G401 (cell line): ENCODE data around the gene TANK. TPM values are rescaled to one million over a fixed set of nuclear protein-coding genes. Genes with fewer than 3 reads are reported as not detected.
A peak's percentile ranks its signal among the peaks of the same experiment; 100 is the strongest.

Source experiments
- DNase-seq: peaks from one replicate; pipeline ENCODE4 v3.0.0-alpha.2; 2015; ENCODE audit warnings: low spot score
- in situ Hi-C: cut with HindIII; loops from 2 replicates; pipeline ENCODE4 v1.10.0; 2016; ENCODE audit warnings: low sequenced_read_pairs, mixed read lengths
- total RNA-seq: library from RNA; depleted of rRNA; stranded (reverse); fragments of >200 nt; shearing (Covaris generic); gene quantifications from 2 replicates; pipeline ENCODE4 v1.2.3, GENCODE V29; 2014

Gene TANK
- total RNA-seq, 1 experiment from 2014 or later, result 41.4 TPM

DNA sequence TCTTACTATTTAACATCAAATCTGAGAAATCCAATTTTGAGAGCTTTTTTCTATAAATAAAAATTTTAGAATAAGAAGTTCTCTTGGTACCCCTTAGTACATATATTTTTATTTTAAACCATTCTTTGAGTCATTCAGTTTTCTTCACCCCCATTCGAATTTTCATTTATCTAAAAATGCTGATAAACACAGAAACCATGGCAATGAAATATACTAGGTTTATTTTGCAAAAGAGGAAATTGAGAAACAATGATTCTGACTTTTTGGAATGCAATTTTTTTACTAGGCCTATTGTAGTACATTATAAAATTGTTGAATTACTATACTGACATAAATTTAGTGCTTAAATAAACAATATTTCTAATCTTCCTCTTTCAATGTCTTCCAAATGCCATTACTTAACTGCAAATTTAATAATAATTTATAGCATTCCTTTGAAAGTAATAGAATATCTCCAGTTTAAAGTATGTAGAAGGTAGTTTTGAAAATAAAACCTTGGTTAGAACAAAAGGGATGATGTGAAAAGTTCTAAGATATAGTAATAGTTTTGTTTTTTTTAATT, 46.3 kb downstream of the TANK start:
- no peak for DNase-seq
- in situ Hi-C loops, result no loop called here

DNA sequence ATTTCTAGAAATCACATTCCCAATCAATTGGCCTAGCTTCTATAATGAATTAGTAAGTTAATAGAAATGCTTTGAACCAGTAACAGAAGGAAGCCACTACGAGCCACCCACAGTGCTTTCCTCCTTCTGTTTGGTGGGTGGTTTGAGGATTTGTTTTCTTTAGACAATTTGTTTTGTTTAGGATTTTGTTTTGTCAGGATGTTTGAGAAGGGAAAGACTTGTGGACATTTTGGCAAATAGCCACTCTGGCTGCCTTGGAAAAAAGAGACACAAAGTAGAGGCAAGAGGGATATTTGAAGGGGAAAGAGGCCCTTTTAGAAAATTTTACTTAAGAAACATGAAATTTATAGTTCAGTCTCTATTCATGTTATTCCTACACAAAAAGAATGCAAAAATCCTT, 47.7 kb downstream of the TANK start:
- in situ Hi-C loops, result no loop called here
- no peak for DNase-seq

DNA sequence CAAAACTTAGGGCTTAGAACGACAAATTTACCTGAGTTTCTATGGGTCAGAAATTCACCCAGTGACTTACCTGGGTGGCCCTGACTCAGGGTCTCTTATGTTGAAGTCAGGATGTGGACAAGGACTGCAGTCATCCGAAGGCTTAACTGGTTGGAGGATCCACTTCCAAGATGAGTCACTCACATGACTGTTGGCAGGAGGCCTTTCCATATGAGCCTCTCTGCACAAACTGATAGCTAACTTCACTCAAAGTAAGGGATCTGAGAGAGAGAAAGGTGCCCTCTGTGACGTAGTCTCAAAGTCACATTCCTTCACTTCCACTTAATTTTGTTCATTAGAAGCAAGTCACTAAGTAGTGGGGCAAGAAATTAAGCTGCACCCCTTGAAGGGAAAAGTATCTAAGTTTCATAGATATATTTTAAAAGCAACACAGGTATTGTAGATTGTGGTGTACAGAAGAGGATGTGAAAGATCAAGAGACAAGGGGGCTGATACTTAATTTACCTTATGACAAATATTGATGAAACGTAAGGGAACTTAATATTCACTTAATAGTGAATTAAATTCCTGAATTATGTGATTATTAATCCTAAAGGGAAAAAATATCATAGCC, 48.4 kb downstream of the TANK start:
- no peak for DNase-seq
- in situ Hi-C loops, result no loop called here

GRCh38 chr2:161209902-161210301, 49.7 kb downstream of the TANK start:
- no peak for DNase-seq
- in situ Hi-C loops, result no loop called here

DNA sequence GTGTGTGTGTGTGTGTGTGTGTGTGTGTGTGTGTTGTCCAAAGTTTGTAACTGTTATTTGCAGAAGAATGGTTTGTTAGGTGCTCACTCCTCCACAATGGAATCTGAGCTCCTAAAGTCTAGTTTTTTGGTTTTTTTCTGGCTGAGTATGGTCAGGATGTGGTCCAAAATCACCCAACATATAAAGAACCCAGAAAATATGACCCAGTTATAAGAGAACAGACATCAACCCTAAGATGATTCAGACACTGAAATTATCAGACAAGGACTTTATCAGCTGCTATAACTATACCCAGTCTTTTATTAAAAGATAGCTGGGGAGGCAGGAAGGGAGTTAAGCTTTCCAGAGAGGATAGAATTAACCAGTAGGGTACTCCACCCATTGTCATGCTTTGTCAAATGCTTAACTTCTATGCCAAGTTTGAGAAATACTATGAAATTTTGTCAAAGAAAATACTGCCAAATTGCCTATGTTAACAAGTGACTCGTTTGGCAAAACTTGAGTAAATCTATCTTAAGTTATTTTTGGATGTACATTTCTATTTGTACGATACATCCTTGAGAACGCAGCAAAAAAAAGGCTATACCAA, 57.5 kb downstream of the TANK start:
- no peak for DNase-seq
- in situ Hi-C loops, result no loop called here

DNA sequence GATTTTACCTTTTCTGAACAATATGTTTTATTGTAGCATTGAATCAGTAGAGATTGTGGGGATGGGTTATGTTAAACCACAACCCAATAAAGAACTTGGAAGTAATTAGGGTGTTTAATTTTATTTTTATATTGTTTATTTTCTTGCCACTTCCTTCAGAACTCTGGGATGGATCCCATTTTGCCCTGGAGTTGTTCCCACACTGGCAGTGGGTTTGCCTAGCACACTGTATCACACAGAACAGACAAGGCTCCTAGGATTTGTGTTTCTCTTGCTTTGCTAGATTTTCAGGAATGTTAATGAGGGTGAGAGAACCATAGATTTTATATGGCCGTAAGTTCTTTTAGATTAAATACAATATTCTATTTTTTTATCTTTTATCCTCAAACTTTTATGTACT, 59.0 kb downstream of the TANK start:
- in situ Hi-C loops, result no loop called here
- DNase-seq, result no peak

GRCh38 chr2:161223139-161223732, 63.0 kb downstream of the TANK start:
- in situ Hi-C loops, result no loop called here
- peak; percentile 63 for DNase-seq

GRCh38 chr2:161228511-161229240, 68.4 kb downstream of the TANK start:
- DNase-seq, result no peak
- in situ Hi-C loops, result no loop called here

GRCh38 chr2:161230959-161231358, 70.7 kb downstream of the TANK start:
- in situ Hi-C loops, result no loop called here
- no peak for DNase-seq

DNA sequence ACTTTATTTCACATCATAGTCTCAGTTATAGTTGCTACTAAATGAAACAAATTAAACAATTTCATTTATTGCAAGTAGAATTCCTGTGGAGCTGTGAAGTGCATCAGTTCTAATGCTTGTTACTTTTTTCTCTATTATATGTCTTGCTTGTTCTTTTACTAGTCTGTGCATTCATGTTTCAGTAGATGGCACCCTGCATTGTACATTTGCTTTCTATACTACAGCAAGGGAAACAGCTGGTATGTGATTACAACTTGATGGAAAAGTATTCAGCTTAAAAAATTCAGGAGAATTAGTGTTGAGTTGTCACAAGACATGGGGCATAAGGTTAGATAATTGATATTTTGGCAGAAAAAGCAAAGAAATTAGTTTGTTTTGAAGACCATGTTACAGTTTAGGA, 72.3 kb downstream of the TANK start:
- DNase-seq, result no peak
- in situ Hi-C loops, result no loop called here

DNA sequence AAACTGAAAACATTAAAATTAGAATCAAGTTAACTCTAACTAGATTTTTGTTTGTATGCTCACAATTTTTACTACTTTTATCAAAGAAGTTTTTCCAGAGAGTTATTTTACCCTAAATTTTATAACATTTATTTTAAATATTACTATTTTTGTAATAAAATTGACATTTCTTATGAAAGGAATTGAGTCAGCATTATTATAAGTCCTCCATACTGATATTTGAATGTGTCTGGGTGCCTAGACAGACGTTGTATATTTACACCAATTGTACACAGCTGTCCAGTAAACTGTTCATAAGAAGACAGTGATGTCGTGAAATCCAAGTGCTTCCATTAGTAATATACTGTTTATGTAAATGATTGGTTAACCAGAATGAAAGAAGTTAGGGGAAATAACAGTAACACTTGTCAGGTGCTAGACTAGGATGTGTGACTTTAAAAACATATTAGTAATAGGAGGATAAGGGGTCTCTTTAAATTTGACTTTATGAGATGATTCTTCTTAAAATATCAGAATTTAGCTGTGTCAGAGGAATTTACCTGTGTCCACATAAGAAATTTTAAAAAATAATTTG, 73.7 kb downstream of the TANK start:
- in situ Hi-C loops, result no loop called here
- DNase-seq, result no peak

- in situ Hi-C loops, result no loop called here
- DNase-seq, result no peak
Measured at GRCh38 chr2:161234627-161235026, 74.4 kb downstream of the TANK start.

DNA sequence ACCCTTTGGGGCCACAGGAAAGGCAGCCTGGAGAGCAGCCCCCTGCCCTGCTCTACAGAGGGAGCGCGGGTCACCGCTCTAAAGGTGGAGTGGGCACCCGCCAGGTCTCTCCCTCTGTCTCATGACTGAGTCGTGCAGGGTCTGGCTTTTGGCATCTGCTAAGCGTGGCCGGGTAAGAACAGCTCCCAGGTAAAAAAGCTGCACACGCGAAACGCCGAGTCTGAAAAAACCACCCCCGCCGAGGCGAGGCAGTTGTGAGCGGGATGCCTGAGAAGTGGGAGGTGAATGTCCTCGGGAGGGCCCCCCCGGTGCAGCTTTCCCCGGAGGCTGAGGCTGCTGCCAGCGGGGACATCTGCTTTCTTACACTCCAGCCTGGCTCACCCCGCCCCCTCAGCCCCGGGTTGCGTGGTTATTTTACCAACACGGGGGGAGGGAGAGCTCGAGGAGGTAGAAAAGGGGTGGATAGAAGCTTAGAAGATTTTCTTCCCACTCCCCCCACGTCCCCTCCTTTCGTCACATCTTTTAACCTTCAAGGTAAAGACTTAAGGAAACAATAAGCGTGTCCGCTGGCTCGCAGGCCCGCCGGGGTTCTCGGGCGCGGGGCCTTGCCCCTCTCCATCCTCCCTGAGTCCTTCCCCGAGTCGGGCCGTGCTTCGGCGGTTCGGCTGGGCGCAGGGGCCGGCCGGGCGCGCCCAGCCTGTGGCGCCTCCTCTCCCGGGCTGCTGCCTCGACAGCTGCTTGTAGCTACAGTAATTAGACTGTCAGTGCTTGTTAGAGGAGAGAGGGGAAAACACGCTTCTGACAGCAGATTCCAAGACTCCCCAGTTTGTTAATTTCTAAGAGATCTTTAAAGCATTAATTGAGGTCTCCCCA, 77.4 kb downstream of the TANK start:
- DNase-seq, result peak; percentile 67
- in situ Hi-C loops, result no loop called here

DNA sequence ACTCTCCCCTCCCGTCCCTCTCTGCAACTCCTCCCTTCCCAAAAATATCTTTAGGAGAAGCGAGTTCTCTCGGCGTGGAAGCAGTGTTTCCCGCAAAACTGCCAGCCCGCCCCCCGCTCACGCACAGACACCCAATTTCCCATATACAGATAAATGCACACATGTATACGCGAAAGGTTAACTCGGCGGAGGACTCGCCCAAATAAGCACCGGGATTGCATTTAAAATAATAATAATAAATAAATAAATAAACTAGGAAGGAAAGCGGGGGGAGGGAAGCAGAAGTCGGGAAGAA, 78.0 kb downstream of the TANK start:
- in situ Hi-C loops, result no loop called here
- DNase-seq, result no peak

DNA sequence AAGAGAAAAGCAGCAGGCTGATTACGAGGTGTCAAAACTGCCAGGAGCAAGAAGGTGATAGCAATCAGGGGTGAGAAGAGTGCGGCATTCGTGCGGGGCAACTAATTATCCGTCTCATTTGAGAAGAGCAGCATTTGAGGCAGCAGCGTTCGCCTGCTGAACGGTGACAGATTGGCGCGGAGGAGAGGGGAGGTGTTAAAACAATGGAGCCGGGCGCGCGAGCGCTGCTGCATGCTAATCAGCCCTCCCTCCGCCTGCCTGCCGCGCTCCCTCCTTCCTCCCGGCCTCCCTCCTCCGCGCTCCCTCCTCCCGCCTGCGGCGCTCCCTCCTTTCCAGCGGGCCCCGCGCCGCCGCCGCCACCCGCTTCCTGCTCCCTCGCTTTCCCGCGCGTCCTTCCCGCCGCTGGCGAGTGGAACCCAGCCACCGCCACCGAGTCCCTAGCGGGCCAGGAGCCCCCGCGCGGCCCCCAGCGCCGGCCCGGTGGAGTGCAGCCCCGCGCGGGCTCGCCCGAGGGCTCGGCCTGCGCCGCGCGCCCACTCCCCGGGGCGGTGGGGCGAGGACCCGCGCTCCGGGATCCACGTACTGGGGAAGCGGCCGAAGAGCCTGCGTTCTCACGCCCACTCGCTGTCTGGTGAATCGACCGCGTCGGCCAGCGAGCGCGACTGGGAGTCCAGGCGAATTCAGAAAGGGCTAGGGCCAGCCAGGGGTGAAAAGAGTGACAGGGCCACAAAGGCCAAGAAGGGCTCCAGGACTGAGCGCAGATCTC, 78.5 kb downstream of the TANK start:
- in situ Hi-C loops, result no loop called here
- DNase-seq, result peak; percentile 84

DNA sequence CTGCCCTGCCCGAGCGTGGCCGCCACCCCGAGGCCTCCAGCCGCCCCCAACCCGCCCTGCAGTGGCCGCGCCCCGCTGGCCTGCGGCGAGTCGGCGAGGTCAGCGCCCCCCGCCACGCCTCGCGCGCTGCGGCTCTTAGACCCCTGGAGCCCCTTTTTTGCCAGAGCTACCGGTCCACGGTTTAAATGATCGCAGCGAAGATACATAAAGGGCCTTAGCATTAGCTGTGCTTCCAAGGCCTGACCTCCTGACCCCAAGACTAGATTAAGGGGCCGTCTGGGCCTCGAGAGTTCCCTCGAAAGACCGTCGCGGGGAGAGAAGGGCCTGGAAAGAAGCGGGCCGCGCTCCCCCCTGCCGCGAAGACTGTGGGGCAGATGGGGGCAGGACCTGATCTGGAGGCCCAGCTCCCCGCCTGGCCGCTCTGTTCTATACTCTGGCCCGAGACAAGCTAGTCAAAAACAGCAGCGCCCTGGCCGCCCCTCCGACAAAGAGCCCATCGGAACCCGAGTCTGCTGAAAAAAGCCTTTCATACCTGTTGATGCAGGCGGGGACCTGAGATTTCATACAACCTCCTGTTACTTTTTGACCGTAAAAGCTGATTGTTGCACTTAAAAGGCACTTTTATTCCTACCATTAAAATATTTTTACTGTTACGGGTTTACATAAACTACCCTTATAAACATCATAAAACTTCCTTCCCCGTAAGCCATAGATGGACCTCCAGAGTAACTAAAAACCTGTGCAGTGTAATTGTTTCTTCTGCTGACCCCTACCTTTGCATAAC, 79.3 kb downstream of the TANK start:
- in situ Hi-C loops, result no loop called here
- no peak for DNase-seq

GRCh38 chr2:161241894-161242293, 81.7 kb downstream of the TANK start:
- in situ Hi-C loops, result no loop called here
- no peak for DNase-seq

DNA sequence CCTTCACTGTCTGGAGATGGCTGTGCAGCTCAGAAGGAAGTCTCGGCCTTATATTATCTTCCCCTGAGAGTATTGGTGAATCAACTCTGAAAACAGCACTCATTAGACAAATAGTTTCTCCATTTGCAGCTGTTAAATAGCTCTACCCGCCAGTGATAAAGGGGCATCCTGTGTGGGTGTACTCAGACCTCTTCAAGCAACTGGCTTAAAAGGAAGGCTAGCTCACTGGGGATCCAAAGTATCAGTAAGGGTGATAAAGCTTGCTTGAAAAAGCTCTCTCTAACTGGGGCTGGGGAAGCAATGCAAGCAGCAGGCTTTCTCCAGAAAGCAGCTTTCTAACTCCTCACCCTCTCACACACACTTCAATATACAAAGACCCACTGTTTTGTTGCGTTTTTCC, 83.1 kb downstream of the TANK start:
- DNase-seq, result no peak
- in situ Hi-C loops, result no loop called here
